Gastrocnemius medialis (tissue), 4 donors: ENCODE results near the gene SEMA7A.

ENCODE experiments used
- CTCF ChIP-seq, 5 experiments: fragments of 450-650 bp in 3 of 5; fragments of 200-600 bp in 2 of 5; sonication (generic) in 2 of 5; IDR thresholded peaks in 4 of 5; conservative IDR thresholded peaks in 1 of 5; 1 replicate in 4 of 5; 2 replicates in 1 of 5; pipeline ENCODE4 v1.5.1; 2016 to 2019; ENCODE audit warnings: antibody characterized with exemption in 5 of 5, mild to moderate bottlenecking in 3 of 5, moderate library complexity in 3 of 5
- POLR2A ChIP-seq, 2 donors: fragments of 450-650 bp; IDR thresholded peaks; one replicate each; pipeline ENCODE4 v1.6.1; 2017; ENCODE audit warnings: antibody characterized with exemption in 2 of 2, mild to moderate bottlenecking in 2 of 2, moderate library complexity in 2 of 2

GRCh38 chr15:74403588-74403919, 30.2 kb downstream of the SEMA7A start:
- TF ChIP-seq CTCF (IDR thresholded peaks at IDR 0.05 in 4 of 5, conservative IDR thresholded peaks at IDR 0.05 in 1 of 5): no peak
- no peak for TF ChIP-seq POLR2A (IDR thresholded peaks at IDR 0.05)
